CD4-positive, alpha-beta T cell (primary cell): ENCODE data around the gene RSBN1L. TPM values are rescaled to one million over a fixed set of nuclear protein-coding genes. Genes with fewer than 3 reads are reported as not detected.

Experiments used
- ATAC-seq: fragments of 200-7000 bp; cut with Tn5 transposase; one replicate; pipeline ENCODE4 v1.10.0; 2022; ENCODE audit warnings: mild to moderate bottlenecking; ENCODE audit not compliant: poor library complexity
- CTCF ChIA-PET: fragments of 350-600 bp; sonication (Branson Sonifier 250); formaldehyde crosslinking; loops from one replicate; lab custom pipeline; 2021; ENCODE audit warnings: antibody characterized with exemption, inconsistent platforms; lab: Charles Lee
- POLR2A ChIA-PET: fragments of 350-600 bp; sonication (Branson Sonifier 250); formaldehyde crosslinking; loops from one replicate; lab custom pipeline; 2021; ENCODE audit warnings: antibody characterized with exemption, inconsistent platforms; lab: Charles Lee
- DNase-seq, 14 experiments: peaks; one replicate each; pipeline ENCODE4 v3.0.0-alpha.2; 2013 to 2020; ENCODE audit warnings: mixed read lengths in 2 of 14
- H3K27ac ChIP-seq, 2 donors: one replicate each; pipeline versions ENCODE4 v1.5.1 to v1.7.0; 2013; ENCODE audit warnings: low read length in 2 of 2, low read depth in 1 of 2, mild to moderate bottlenecking in 1 of 2
- H3K27me3 ChIP-seq, 2 experiments: 1 replicate in 1 of 2; 2 replicates in 1 of 2; pipeline versions ENCODE4 v1.6.1 to v1.7.0; 2013; ENCODE audit warnings: low read length in 2 of 2, control low read depth in 1 of 2, mild to moderate bottlenecking in 1 of 2, moderate library complexity in 1 of 2; ENCODE audit not compliant: insufficient read depth in 2 of 2, control insufficient read depth in 1 of 2
- H3K36me3 ChIP-seq: one replicate; pipeline ENCODE4 v1.6.1; 2013; ENCODE audit warnings: low read length, control low read depth; ENCODE audit not compliant: insufficient read depth
- H3K4me1 ChIP-seq: one replicate; pipeline ENCODE4 v1.6.1; 2013; ENCODE audit warnings: low read length, control low read depth; ENCODE audit not compliant: insufficient read depth
- H3K4me3 ChIP-seq: one replicate; pipeline ENCODE4 v1.5.1; 2013; ENCODE audit warnings: mild to moderate bottlenecking, low read length, moderate library complexity
- H3K9me3 ChIP-seq, 2 experiments: 1 replicate in 1 of 2; 2 replicates in 1 of 2; pipeline versions ENCODE4 v1.6.1 to v1.7.0; 2013; ENCODE audit warnings: low read length in 2 of 2, mild to moderate bottlenecking in 2 of 2, control low read depth in 1 of 2, moderate library complexity in 1 of 2; ENCODE audit not compliant: control insufficient read depth in 1 of 2, insufficient read depth in 1 of 2
- H3K27ac Mint-ChIP-seq: one replicate; pipeline ENCODE4 v1.8.0; 2020; ENCODE audit warnings: mixed read lengths
- H3K27me3 Mint-ChIP-seq: one replicate; pipeline ENCODE4 v1.8.0; 2021; ENCODE audit warnings: mixed read lengths
- H3K36me3 Mint-ChIP-seq: one replicate; pipeline ENCODE4 v1.8.0; 2021; ENCODE audit warnings: low read depth, mixed read lengths
- H3K4me1 Mint-ChIP-seq: one replicate; pipeline ENCODE4 v1.8.0; 2021; ENCODE audit warnings: low read depth, mixed read lengths
- H3K4me3 Mint-ChIP-seq: one replicate; pipeline ENCODE4 v1.8.0; 2020; ENCODE audit warnings: mild to moderate bottlenecking, mixed read lengths
- H3K9me3 Mint-ChIP-seq: one replicate; pipeline ENCODE4 v1.8.0; 2020; ENCODE audit warnings: mixed read lengths
- intact Hi-C, 2 experiments: fragments of 100-400 bp; cut with DNase I in 1 of 2; cut with micrococcal nuclease in 1 of 2; formaldehyde crosslinking; loops; one replicate each; pipeline versions ENCODE4 v1.15.1 to v1.9.0; 2023 to 2025; cut with DNase I, micrococcal nuclease
- total RNA-seq, 174 experiments: library from RNA in 2 of 174; stranded (reverse) in 2 of 174; gene quantifications; one replicate each; pipeline ENCODE4 v1.2.3 and lab custom pipeline; 2021 to 2026
- TF ChIP-seq, protein P1 (sequence below): fragments of 200-600 bp; IDR thresholded peaks from one replicate; pipeline ENCODE4 v1.8.0; 2022; ENCODE audit warnings: antibody characterized with exemption, mild to moderate bottlenecking

The RSBN1L gene
- total RNA-seq, 2 experiments from 2014 or later: 9.0 to 9.6 TPM

- peak; percentile 21 to 89 (median 60) for DNase-seq
- peak; percentile 83 for ATAC-seq
- H3K4me1 Mint-ChIP-seq: peaks cover 52% of the 10 kb centered on the region
- intact Hi-C loops: loop anchor here (1.0 to 10.0 kb wide), 6 partner anchors 65 to 285 kb away; partner anchors contain the start of gene RSBN1L (in 1 of the 2)
- TF ChIP-seq, protein P1, sequence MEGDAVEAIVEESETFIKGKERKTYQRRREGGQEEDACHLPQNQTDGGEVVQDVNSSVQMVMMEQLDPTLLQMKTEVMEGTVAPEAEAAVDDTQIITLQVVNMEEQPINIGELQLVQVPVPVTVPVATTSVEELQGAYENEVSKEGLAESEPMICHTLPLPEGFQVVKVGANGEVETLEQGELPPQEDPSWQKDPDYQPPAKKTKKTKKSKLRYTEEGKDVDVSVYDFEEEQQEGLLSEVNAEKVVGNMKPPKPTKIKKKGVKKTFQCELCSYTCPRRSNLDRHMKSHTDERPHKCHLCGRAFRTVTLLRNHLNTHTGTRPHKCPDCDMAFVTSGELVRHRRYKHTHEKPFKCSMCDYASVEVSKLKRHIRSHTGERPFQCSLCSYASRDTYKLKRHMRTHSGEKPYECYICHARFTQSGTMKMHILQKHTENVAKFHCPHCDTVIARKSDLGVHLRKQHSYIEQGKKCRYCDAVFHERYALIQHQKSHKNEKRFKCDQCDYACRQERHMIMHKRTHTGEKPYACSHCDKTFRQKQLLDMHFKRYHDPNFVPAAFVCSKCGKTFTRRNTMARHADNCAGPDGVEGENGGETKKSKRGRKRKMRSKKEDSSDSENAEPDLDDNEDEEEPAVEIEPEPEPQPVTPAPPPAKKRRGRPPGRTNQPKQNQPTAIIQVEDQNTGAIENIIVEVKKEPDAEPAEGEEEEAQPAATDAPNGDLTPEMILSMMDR: peak; percentile 97
- H3K27me3 Mint-ChIP-seq: no peaks in the 10 kb centered on the region
- peak overlapping the region; percentile 63 for H3K27ac Mint-ChIP-seq
- Histone ChIP-seq H3K36me3 (peaks cover 2% of the 10 kb centered on the region), H3K9me3 (no peaks in the 10 kb centered on the region), H3K4me1 (no peaks in the 10 kb centered on the region), H3K27me3 (no peaks in the 10 kb centered on the region), H3K4me3 (no peak overlapping the region), H3K27ac (no peak overlapping the region)
- H3K4me3 Mint-ChIP-seq: no peak overlapping the region
- no peaks in the 10 kb centered on the region for H3K9me3 Mint-ChIP-seq
- H3K36me3 Mint-ChIP-seq: peaks cover 3% of the 10 kb centered on the region
- CTCF ChIA-PET: interaction anchor here (0.6 to 3.7 kb wide), 13 partner anchors 15 to 158 kb away, joined by 3 to 25 read pairs (median 4); partner anchors contain the start of genes PHTF2, RSBN1L and TMEM60
- POLR2A ChIA-PET: interaction anchor here (0.9 to 1.1 kb wide), 2 partner anchors 101 to 106 kb away, joined by 3 read pairs; no protein-coding TSS in a partner anchor
These were observed 63.1 kb downstream of the RSBN1L start for GRCh38 chr7:77759294-77759889.

- Histone ChIP-seq H3K4me1 (no peaks in the 10 kb centered on the region), H3K4me3 (no peak overlapping the region), H3K27ac (no peak overlapping the region), H3K27me3 (no peaks in the 10 kb centered on the region), H3K9me3 (no peaks in the 10 kb centered on the region), H3K36me3 (peaks cover 8% of the 10 kb centered on the region)
- ChIA-PET CTCF (interaction anchor here (0.7 to 3.7 kb wide), 4 partner anchors 65 to 127 kb away, joined by 3 to 25 read pairs (median 16); partner anchors contain the start of gene RSBN1L), POLR2A (no interaction called here)
- H3K4me1 Mint-ChIP-seq: peaks cover 59% of the 10 kb centered on the region
- TF ChIP-seq, protein P1: no peak
- ATAC-seq (no peak), DNase-seq (no peak)
- H3K36me3 Mint-ChIP-seq: peaks cover 8% of the 10 kb centered on the region
- intact Hi-C loops: no loop called here
- no peak overlapping the region for H3K4me3 Mint-ChIP-seq
- H3K9me3 Mint-ChIP-seq: no peaks in the 10 kb centered on the region
- no peak overlapping the region for H3K27ac Mint-ChIP-seq
- no peaks in the 10 kb centered on the region for H3K27me3 Mint-ChIP-seq
These were observed 64.7 kb downstream of the RSBN1L start for GRCh38 chr7:77760809-77761453.

DNA sequence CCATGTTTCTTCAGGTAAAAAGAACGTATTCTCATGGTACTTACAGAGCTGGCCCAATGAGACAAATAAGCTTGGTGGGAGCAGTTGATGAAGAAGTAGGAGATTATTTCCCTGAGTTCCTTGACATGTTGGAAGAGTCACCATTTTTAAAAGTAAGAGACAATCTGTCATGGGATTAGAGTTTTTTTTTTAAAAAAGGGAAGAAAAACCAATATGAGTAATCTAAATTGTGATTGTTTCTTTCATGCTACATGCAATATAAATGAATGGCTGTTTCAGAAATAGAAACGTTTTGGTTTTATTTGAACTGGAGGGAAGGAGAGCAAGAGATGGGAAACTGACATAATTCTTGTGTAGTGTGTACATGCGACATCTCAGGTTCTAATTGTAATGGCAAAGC lies 69.2 kb downstream of the RSBN1L start:
- Mint-ChIP-seq H3K4me3 (no peak overlapping the region), H3K4me1 (peaks cover 40% of the 10 kb centered on the region), H3K9me3 (no peaks in the 10 kb centered on the region), H3K27ac (no peak overlapping the region), H3K36me3 (peaks cover 33% of the 10 kb centered on the region), H3K27me3 (no peaks in the 10 kb centered on the region)
- ATAC-seq (no peak), DNase-seq (no peak)
- no peak overlapping the region for H3K4me3 ChIP-seq
- no peak overlapping the region for H3K27ac ChIP-seq
- no peaks in the 10 kb centered on the region for H3K27me3 ChIP-seq
- H3K36me3 ChIP-seq: peaks cover 36% of the 10 kb centered on the region
- no peaks in the 10 kb centered on the region for H3K4me1 ChIP-seq
- ChIA-PET POLR2A (interaction anchor here (1.6 kb wide), 1 partner anchor 110 kb away, joined by 4 read pairs; no protein-coding TSS in a partner anchor), CTCF (interaction anchor here (2.0 kb wide), 1 partner anchor 114 kb away, joined by 5 read pairs; no protein-coding TSS in a partner anchor)
- no peaks in the 10 kb centered on the region for H3K9me3 ChIP-seq
- TF ChIP-seq, protein P1: no peak
- intact Hi-C loops: no loop called here
